Transverse colon (tissue), 4 donors: ENCODE results near the gene SWAP70.

Experiments used
- CTCF ChIP-seq, 5 experiments: fragments of 200-600 bp in 3 of 5; fragments of 450-650 bp in 2 of 5; sonication (generic) in 3 of 5; IDR thresholded peaks; 1 replicate in 2 of 5; 2 replicates in 3 of 5; pipeline ENCODE4 v1.5.1; 2016 to 2017; ENCODE audit warnings: antibody characterized with exemption in 5 of 5, inconsistent platforms in 3 of 5, mild to moderate bottlenecking in 2 of 5, moderate library complexity in 1 of 5
- POLR2A ChIP-seq: fragments of 450-650 bp; IDR thresholded peaks from one replicate; pipeline ENCODE4 v1.6.1; 2016; ENCODE audit warnings: antibody characterized with exemption, mild to moderate bottlenecking, moderate library complexity
- POLR2AphosphoS5 ChIP-seq, 3 donors: sonication (generic); formaldehyde crosslinking; IDR thresholded peaks; one replicate each; pipeline ENCODE4 v1.6.1; 2016; ENCODE audit warnings: antibody characterized with exemption in 3 of 3

- TF ChIP-seq CTCF (IDR thresholded peaks at IDR 0.05) = no peak
- TF ChIP-seq POLR2A = no peak
- TF ChIP-seq POLR2AphosphoS5 (IDR thresholded peaks at IDR 0.05) = no peak
These were observed 8.5 kb downstream of the SWAP70 start for GRCh38 chr11:9672288-9672916.
